NCI-H82 treated with DMSO at 0.1 percent for 48 hours (cell line): ENCODE measurements around the gene LETM1.

Experiments
- DNase-seq: peaks from one replicate; lab custom pipeline; 2025; ENCODE audit not compliant: unreplicated experiment; lab: John Stamatoyannopoulos, UW

Gene LETM1

GRCh38 chr4:1808851-1809753 is 46.9 kb downstream of the LETM1 start:
- no peak for DNase-seq

- no peak for DNase-seq
Measured at GRCh38 chr4:1808396-1808795, 47.6 kb downstream of the LETM1 start.

- no peak for DNase-seq
Measured at GRCh38 chr4:1807332-1807777, 48.6 kb downstream of the LETM1 start.

- no peak for DNase-seq
Measured at GRCh38 chr4:1806596-1807331, 49.2 kb downstream of the LETM1 start.

- DNase-seq: no peak
Measured at GRCh38 chr4:1806223-1806564, 49.8 kb downstream of the LETM1 start.

GRCh38 chr4:1805493-1806222 is 50.3 kb downstream of the LETM1 start:
- no peak for DNase-seq

GRCh38 chr4:1804638-1805492 is 51.1 kb downstream of the LETM1 start:
- DNase-seq: no peak

- no peak for DNase-seq
Measured at GRCh38 chr4:1803523-1804423, 52.2 kb downstream of the LETM1 start.

- no peak for DNase-seq
Measured at GRCh38 chr4:1802720-1803522, 53.0 kb downstream of the LETM1 start.

GRCh38 chr4:1802151-1802715 is 53.7 kb downstream of the LETM1 start:
- no peak for DNase-seq

GRCh38 chr4:1801286-1801958 is 54.5 kb downstream of the LETM1 start:
- DNase-seq: no peak

GRCh38 chr4:1800805-1801204 is 55.2 kb downstream of the LETM1 start:
- DNase-seq: no peak

- DNase-seq: no peak
Measured at GRCh38 chr4:1799387-1800375, 56.3 kb downstream of the LETM1 start.

- no peak for DNase-seq
Measured at GRCh38 chr4:1798580-1799386, 57.2 kb downstream of the LETM1 start.

GRCh38 chr4:1797861-1798579 is 57.9 kb downstream of the LETM1 start:
- DNase-seq: no peak
